Ishikawa (cell line): Measurements from ENCODE around the gene INCA1.

Source experiments
- CEBPB ChIP-seq: IDR thresholded peaks from 2 replicates; pipeline ENCODE4 v1.6.1; 2012
- CREB1 ChIP-seq: IDR thresholded peaks from 2 replicates; pipeline ENCODE4 v1.6.1; 2012; ENCODE audit warnings: low read depth
- EGR1 ChIP-seq: IDR thresholded peaks from 2 replicates; pipeline ENCODE4 v1.6.1; 2012
- EP300 ChIP-seq: IDR thresholded peaks from 2 replicates; pipeline ENCODE4 v1.6.1; 2012; ENCODE audit warnings: borderline replicate concordance
- FOXM1 ChIP-seq: IDR thresholded peaks from 2 replicates; pipeline ENCODE4 v1.6.1; 2012; ENCODE audit warnings: low read depth, borderline replicate concordance
- NFIC ChIP-seq: IDR thresholded peaks from 2 replicates; pipeline ENCODE4 v1.6.1; 2012
- RAD21 ChIP-seq: IDR thresholded peaks from 2 replicates; pipeline ENCODE4 v1.6.1; 2012; ENCODE audit warnings: low read depth
- TAF1 ChIP-seq: IDR thresholded peaks from 2 replicates; pipeline ENCODE4 v1.6.1; 2012; ENCODE audit warnings: low read depth, mild to moderate bottlenecking
- TCF12 ChIP-seq: IDR thresholded peaks from 2 replicates; pipeline ENCODE4 v1.6.1; 2012; ENCODE audit warnings: low read depth
- TEAD4 ChIP-seq: IDR thresholded peaks from 2 replicates; pipeline ENCODE4 v1.6.1; 2012
- YY1 ChIP-seq: IDR thresholded peaks from 2 replicates; pipeline ENCODE4 v1.6.1; 2012; ENCODE audit warnings: low read depth
- ZBTB7A ChIP-seq: IDR thresholded peaks from 2 replicates; pipeline ENCODE4 v1.6.1; 2012; ENCODE audit warnings: low read depth
- TF ChIP-seq, protein P1 (sequence below): IDR thresholded peaks from 2 replicates; pipeline ENCODE4 v1.6.1; 2012; ENCODE audit warnings: low read depth, mild to moderate bottlenecking
- TF ChIP-seq, protein P2 (sequence below): IDR thresholded peaks from 2 replicates; pipeline ENCODE4 v1.6.1; 2012
- TF ChIP-seq, protein P3 (sequence below): IDR thresholded peaks from 2 replicates; pipeline ENCODE4 v1.6.1; 2012

The INCA1 gene

DNA sequence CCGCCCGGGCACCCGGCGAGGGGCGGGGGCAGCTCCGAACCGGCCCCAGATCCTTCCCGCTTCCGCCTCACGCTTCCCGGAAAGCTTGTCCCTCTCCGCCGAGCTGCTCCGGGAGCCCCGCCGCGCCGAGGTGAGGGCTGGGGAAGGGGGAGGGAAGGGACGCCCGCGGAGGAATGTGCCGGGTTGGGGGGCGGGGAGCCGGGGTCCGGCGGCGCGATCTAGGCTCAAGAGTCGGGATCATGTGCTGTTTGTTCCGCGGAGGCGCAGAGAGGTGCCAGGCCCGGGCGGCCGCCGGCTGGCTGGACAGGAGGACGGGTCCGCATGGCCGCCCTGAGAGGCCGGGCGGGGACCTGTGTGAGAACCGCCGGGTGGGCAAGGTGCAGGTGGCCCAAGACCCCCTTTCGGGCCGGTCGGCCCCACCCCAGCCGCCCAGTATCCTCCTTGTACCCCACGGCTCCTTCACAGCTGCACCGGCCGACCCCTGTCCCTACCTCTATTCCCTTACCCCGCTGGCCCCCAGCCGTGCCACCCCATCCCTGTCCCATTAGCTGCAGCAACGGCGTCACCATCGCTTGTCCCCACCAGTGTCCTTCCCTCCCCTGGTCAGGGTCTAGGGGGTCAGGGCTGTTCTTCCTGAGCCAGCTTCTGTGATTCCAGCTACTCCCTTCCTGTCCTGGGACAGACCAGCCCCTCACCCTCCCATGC, 857 bp upstream of the INCA1 start:
- TF ChIP-seq CREB1 (no peak), TEAD4 (peak; percentile 54; the same call in 1 of the 2 replicates), ZBTB7A (peak; percentile 59; the same call in 1 of the 2 replicates), NFIC (no peak), RAD21 (no peak)
- TF ChIP-seq, protein P1, sequence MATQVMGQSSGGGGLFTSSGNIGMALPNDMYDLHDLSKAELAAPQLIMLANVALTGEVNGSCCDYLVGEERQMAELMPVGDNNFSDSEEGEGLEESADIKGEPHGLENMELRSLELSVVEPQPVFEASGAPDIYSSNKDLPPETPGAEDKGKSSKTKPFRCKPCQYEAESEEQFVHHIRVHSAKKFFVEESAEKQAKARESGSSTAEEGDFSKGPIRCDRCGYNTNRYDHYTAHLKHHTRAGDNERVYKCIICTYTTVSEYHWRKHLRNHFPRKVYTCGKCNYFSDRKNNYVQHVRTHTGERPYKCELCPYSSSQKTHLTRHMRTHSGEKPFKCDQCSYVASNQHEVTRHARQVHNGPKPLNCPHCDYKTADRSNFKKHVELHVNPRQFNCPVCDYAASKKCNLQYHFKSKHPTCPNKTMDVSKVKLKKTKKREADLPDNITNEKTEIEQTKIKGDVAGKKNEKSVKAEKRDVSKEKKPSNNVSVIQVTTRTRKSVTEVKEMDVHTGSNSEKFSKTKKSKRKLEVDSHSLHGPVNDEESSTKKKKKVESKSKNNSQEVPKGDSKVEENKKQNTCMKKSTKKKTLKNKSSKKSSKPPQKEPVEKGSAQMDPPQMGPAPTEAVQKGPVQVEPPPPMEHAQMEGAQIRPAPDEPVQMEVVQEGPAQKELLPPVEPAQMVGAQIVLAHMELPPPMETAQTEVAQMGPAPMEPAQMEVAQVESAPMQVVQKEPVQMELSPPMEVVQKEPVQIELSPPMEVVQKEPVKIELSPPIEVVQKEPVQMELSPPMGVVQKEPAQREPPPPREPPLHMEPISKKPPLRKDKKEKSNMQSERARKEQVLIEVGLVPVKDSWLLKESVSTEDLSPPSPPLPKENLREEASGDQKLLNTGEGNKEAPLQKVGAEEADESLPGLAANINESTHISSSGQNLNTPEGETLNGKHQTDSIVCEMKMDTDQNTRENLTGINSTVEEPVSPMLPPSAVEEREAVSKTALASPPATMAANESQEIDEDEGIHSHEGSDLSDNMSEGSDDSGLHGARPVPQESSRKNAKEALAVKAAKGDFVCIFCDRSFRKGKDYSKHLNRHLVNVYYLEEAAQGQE, result no peak
- TF ChIP-seq, protein P2, sequence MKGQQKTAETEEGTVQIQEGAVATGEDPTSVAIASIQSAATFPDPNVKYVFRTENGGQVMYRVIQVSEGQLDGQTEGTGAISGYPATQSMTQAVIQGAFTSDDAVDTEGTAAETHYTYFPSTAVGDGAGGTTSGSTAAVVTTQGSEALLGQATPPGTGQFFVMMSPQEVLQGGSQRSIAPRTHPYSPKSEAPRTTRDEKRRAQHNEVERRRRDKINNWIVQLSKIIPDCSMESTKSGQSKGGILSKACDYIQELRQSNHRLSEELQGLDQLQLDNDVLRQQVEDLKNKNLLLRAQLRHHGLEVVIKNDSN, result no peak

DNA sequence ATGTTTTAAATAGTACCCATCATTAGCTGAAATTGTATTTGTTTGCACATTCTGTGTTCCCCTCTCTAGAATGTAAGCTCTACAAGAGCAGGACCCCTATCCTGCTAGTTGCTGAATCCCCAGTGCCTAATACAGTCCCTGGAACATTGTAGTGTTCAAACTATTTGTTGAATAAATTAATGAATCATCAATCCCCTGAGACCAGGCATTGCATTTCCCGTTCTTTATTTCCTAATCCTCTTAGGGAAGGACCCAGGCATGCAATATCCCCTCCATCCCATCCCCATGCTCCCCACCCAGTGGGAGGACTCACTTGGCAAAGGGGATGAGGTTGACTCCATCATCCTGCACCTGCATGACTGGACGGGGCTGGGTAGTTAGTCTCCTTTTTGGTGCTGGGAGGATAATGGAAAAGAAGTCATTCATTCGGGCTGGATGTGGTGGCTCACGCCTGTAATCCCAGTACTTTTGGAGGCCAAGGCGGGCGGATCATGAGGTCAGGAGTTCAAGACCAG, 3.2 kb downstream of the INCA1 start:
- TF ChIP-seq NFIC (no peak), YY1 (no peak), RAD21 (no peak), TAF1 (no peak), FOXM1 (no peak), CREB1 (no peak), ZBTB7A (no peak), EP300 (no peak)
- TF ChIP-seq, protein P3, sequence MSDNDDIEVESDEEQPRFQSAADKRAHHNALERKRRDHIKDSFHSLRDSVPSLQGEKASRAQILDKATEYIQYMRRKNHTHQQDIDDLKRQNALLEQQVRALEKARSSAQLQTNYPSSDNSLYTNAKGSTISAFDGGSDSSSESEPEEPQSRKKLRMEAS, result no peak
- TF ChIP-seq, protein P2, result no peak
- TF ChIP-seq, protein P1, result no peak

DNA sequence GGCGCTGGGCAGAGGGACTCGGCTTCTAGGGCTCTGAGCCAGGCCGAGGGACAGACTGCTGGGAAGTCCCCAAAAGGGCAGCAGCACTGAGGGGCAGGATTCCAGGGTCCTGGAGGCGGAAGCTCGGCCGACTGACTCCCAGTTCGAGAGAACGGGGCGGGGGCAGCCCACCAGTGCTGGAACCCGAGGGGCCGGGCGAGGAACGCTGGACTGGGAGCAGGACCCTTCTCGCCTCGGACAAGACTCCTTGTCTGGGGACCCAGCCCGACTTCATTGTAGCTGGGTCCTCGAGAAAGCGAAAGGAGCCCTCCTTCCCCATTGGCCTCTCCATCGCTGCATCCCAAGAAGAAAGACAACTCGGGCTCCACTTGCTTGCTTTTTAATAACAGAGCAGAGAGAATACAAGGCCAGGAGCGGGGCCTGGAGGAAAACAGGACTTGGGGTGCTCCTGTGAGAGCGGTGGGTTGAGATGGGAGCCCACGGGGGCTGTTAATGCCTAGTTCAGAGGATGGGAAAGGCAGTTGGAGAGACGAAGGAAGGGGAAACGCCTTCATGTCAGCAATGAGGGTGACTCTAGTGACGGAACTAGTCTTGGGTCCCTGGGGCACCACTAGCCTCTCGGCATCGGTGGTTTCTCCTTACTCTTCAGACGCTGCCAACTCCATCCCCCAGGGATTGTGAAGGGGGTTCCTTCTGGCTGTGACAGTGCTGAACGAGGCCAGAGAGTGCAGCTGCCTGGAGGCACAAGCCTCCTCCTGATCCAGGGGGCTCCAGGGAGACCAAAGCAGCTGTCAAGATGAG, 9.4 kb downstream of the INCA1 start:
- no peak for TF ChIP-seq TCF12
- no peak for TF ChIP-seq CREB1
- TF ChIP-seq, protein P1, result no peak
- no peak for TF ChIP-seq TEAD4
- no peak for TF ChIP-seq NFIC

DNA sequence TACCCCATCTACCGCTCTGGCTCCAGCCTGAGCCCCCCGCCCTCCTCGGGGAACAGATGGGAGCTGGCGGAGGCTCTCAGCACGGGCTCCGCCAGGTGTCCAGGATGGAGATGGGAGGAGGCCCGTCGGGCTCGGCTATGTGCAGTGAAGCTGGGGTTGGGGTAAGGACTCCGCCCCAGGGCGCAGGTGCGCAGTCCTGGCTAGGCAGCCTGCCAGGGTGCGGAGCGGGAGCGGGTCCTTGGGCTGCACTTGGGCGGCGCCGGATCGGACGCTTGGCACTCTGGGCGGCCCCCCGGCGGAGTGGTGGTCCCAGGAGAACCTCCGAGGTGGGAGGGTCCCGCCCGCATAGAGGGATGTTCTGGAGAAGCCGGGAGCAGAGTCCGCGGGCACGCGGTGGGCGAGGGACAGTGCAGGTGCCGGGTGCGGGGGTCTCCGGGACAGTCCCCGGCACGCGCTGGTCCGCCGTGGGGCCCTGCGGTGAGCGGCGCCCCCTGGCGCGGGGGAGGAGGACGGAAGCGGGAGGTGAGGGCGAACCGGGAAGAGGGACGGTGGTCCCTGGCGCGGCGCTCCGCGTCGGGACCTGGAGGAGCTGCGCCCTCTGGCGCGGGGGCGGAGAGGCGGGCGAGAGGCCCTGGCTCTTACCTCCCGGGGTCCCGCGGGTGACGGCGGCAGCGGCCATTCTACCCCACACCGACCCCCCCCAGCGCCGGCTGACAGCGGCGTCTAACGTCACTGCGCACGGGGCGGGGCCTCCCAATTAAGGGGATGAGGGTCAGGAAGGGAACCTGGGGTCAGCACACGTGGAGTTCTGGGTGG, 10.2 kb downstream of the INCA1 start, which contains the start of gene CAMTA2:
CAMTA2 (minus strand) TSS at position 725 of the 816 bp plus-strand sequence. CDS start 1,453 bp downstream, outside the sequence.
- TF ChIP-seq EGR1 (peak; percentile 68), FOXM1 (0 out of 2 replicates have a peak, but pooled peaks have one; percentile 25), TEAD4 (no peak), YY1 (peak; percentile 84), TAF1 (peak; percentile 64; the same call in 1 of the 2 replicates), NFIC (peak; percentile 42; the same call in 1 of the 2 replicates), ZBTB7A (peak; percentile 92), CREB1 (peak; percentile 80), CEBPB (no peak), RAD21 (peak; percentile 25; the same call in 1 of the 2 replicates), EP300 (no peak), TCF12 (peak; percentile 38; the same call in 1 of the 2 replicates)
- TF ChIP-seq, protein P1, result no peak
- TF ChIP-seq, protein P3, result peak; percentile 79
- TF ChIP-seq, protein P2, result peak; percentile 39; the same call in 1 of the 2 replicates
